Measurements from ENCODE around the gene CTNNAL1. TPM values are rescaled to one million over a fixed set of nuclear protein-coding genes. Genes with fewer than 3 reads are reported as not detected.
"Not testable (repeated sequence)": the region's sequence is repeated elsewhere in the genome, so short reads cannot be mapped to it uniquely, and the experiment has no call there.

The CTNNAL1 gene
- 10 to 100 TPM; 26.2 to 43.2 (median 37.3) TPM for total RNA-seq
- polyA plus RNA-seq, result 10 to 100 TPM; 14.6 to 41.6 (median 21.0) TPM
- long read RNA-seq, donor 1, transcript CTNNAL1-201 (19 exons, 2,490 nt), result major isoform, 6 of 12 reads
- long read RNA-seq, donor 1, partial matches to known transcripts, result 6 of 12 reads
- long read RNA-seq, donor 1, other reads (novel, unspliced or antisense), result 0 of 12 reads
- long read RNA-seq, donor 2, partial matches to known transcripts, result 7 of 9 reads
- long read RNA-seq, donor 2, other reads (novel, unspliced or antisense), result 0 of 9 reads

GRCh38 chr9:109012876-109013678 is at the start of gene CTNNAL1:
CTNNAL1 (minus strand) TSS chr9:109013499; CDS start chr9:109013442, 57 bp downstream.
- intact Hi-C loops (cut with DNase I; ENCODE audit: low total_unique reads), result loop anchor here (10.0 kb wide), 1 partner anchor 78 kb away; the partner anchor contains the start of genes ABITRAM and ELP1

GRCh38 chr9:109062543-109062942 is 49.2 kb upstream of the CTNNAL1 start:
- intact Hi-C loops (cut with DNase I; ENCODE audit: low total_unique reads), result no loop called here
- Histone ChIP-seq H3K27me3 (replicated peaks in 1 of 7) (no peaks in the 10 kb centered on the region), H3K9me3 (no peaks in the 10 kb centered on the region), H3K4me3 (no peak overlapping the region), H3K36me3 (peaks cover 3 to 100% (median 72%) of the 10 kb centered on the region in 6 donors), H3K27ac (no peak overlapping the region), H3K4me1 (no peaks in the 10 kb centered on the region)
- no peak for DNase-seq
- TF ChIP-seq CTCF (IDR thresholded peaks at IDR 0.05 in 8 of 11, conservative IDR thresholded peaks at IDR 0.05 in 3 of 11) (no peak), POLR2AphosphoS5 (IDR thresholded peaks at IDR 0.05) (no peak), POLR2A (IDR thresholded peaks at IDR 0.05) (no peak)
- 90 to 96% (median 92%) methylated on average over 6 of the region's 6 CpGs for WGBS, 5 donors

More at GRCh38 chr9:109012876-109013678, at the start of gene CTNNAL1:
- Histone ChIP-seq H3K4me3 (peak within 1 kb of the TSS; percentile 73 to 82 (median 78)), H3K27me3 (replicated peaks in 1 of 7) (peaks cover 0 to 4% (median 0%) of the 10 kb centered on the region in 7 donors), H3K9me3 (no peaks in the 10 kb centered on the region), H3K4me1 (peaks cover 7 to 55% (median 33%) of the 10 kb centered on the region in 6 donors), H3K36me3 (no peaks in the 10 kb centered on the region), H3K27ac (peak within 1 kb of the TSS; percentile 84 to 91 (median 88))
- peak in 2 of 3 donors; percentile 10 to 89 for TF ChIP-seq POLR2A (IDR thresholded peaks at IDR 0.05)
- TF ChIP-seq CTCF (IDR thresholded peaks at IDR 0.05 in 8 of 11, conservative IDR thresholded peaks at IDR 0.05 in 3 of 11), result no peak
- peak; percentile 86 to 95 (median 88) for TF ChIP-seq POLR2AphosphoS5 (IDR thresholded peaks at IDR 0.05)
- WGBS, 5 donors, result 0% methylated on average over 8 to 99 of the region's 99 CpGs
- peak; percentile 97 for DNase-seq

GRCh38 chr9:109060191-109060590 is 46.9 kb upstream of the CTNNAL1 start:
- DNase-seq, result no peak
- 64 to 96% (median 93%) methylated on average over 3 of the region's 3 CpGs for WGBS, 5 donors
- no peak overlapping the region for H3K27ac ChIP-seq
- intact Hi-C loops (cut with DNase I; ENCODE audit: low total_unique reads), result no loop called here
- no peaks in the 10 kb centered on the region for H3K4me1 ChIP-seq
- no peaks in the 10 kb centered on the region for H3K9me3 ChIP-seq
- H3K4me3 ChIP-seq, result no peak overlapping the region
- TF ChIP-seq CTCF (IDR thresholded peaks at IDR 0.05 in 8 of 11, conservative IDR thresholded peaks at IDR 0.05 in 3 of 11), result no peak
- H3K27me3 ChIP-seq (replicated peaks in 1 of 7), result no peaks in the 10 kb centered on the region
- H3K36me3 ChIP-seq, result peaks cover 3 to 100% (median 82%) of the 10 kb centered on the region in 6 donors

GRCh38 chr9:109053121-109053520 is 39.8 kb upstream of the CTNNAL1 start:
- H3K9me3 ChIP-seq; H3K4me3 ChIP-seq; intact Hi-C loops (cut with DNase I; ENCODE audit: low total_unique reads); H3K27me3 ChIP-seq (replicated peaks in 1 of 7); H3K27ac ChIP-seq; DNase-seq; H3K4me1 ChIP-seq: not testable (repeated sequence)
- 85 to 100% (median 98%) methylated on average over 4 of the region's 4 CpGs for WGBS, 5 donors
- H3K36me3 ChIP-seq, result peaks cover 2 to 100% (median 77%) of the 10 kb centered on the region in 6 donors

Data from spleen (tissue), 13 donors.